Measurements from ENCODE around the gene MAD1L1. TPM values are rescaled to one million over a fixed set of nuclear protein-coding genes. Genes with fewer than 3 reads are reported as not detected.

MAD1L1 gene
- total and polyA plus RNA-seq, 4 donors, result 43.0 to 54.9 (median 49.9) TPM

DNA sequence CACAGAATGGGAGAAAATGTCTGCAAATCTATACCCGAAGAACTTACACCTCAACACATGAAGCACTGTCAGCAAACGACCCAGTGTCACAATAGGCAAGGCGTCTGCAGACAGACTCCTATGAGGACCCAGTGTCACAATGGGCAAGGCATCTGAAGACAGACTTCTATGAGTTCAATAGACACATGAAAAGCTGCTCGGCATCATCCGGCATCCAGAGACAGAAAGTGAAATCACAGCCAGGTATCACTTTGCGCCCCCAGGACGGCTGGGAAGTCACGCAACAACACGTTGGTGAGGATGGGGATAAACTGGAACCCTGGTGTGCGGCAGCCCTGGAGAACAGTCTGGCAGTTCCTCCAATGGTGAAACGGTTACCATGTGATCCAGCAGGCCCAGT lies 289.4 kb downstream of the MAD1L1 start:
- Histone ChIP-seq H3K36me3 (ENCODE audit: control insufficient read depth in 4 of 4, insufficient read depth in 4 of 4, low read length in 4 of 4) (no peaks in the 10 kb centered on the region), H3K4me1 (ENCODE audit: control insufficient read depth in 5 of 5, insufficient read depth in 5 of 5, low read length in 5 of 5) (peaks cover 0 to 21% (median 9%) of the 10 kb centered on the region in 5 donors), H3K27me3 (ENCODE audit: control insufficient read depth in 3 of 3, insufficient read depth in 3 of 3, low read length in 2 of 3) (no peaks in the 10 kb centered on the region), H3K4me3 (no peak overlapping the region), H3K9me3 (ENCODE audit: control insufficient read depth in 4 of 4, insufficient read depth in 3 of 4, low read length in 3 of 4) (no peaks in the 10 kb centered on the region), H3K9ac (ENCODE audit: insufficient read depth in 1 of 2, low read length in 2 of 2) (no peak overlapping the region), H3K27ac (ENCODE audit: low read depth in 1 of 2, low read length in 1 of 2) (no peak overlapping the region)
- WGBS, 2 donors, result 77 to 80% methylated on average over 11 of the region's 11 CpGs
- DNase-seq (no peak), ATAC-seq (ENCODE audit: insufficient read depth, low FRiP score) (no peak)
- TF ChIP-seq CTCF (IDR thresholded peaks at IDR 0.05; ENCODE audit: control extremely low read depth, extremely low read depth), result no peak

GRCh38 chr7:1942941-1943289 lies 289.8 kb downstream of the MAD1L1 start:
- TF ChIP-seq CTCF (IDR thresholded peaks at IDR 0.05; ENCODE audit: control extremely low read depth, extremely low read depth), result no peak
- H3K9ac ChIP-seq (ENCODE audit: insufficient read depth in 1 of 2, low read length in 2 of 2), result no peak overlapping the region
- no peak overlapping the region for H3K27ac ChIP-seq (ENCODE audit: low read depth in 1 of 2, low read length in 1 of 2)
- no peak overlapping the region for H3K4me3 ChIP-seq
- H3K27me3 ChIP-seq (ENCODE audit: control insufficient read depth in 3 of 3, insufficient read depth in 3 of 3, low read length in 2 of 3), result no peaks in the 10 kb centered on the region
- ATAC-seq (ENCODE audit: insufficient read depth, low FRiP score) (no peak), DNase-seq (no peak)
- 73 to 76% methylated on average over 5 of the region's 5 CpGs for WGBS, 2 donors
- peaks cover 0 to 21% (median 9%) of the 10 kb centered on the region in 5 donors for H3K4me1 ChIP-seq (ENCODE audit: control insufficient read depth in 5 of 5, insufficient read depth in 5 of 5, low read length in 5 of 5)
- no peaks in the 10 kb centered on the region for H3K36me3 ChIP-seq (ENCODE audit: control insufficient read depth in 4 of 4, insufficient read depth in 4 of 4, low read length in 4 of 4)
- H3K9me3 ChIP-seq (ENCODE audit: control insufficient read depth in 4 of 4, insufficient read depth in 3 of 4, low read length in 3 of 4), result no peaks in the 10 kb centered on the region

GRCh38 chr7:1942243-1942940 lies 290.4 kb downstream of the MAD1L1 start:
- H3K4me1 ChIP-seq (ENCODE audit: control insufficient read depth in 5 of 5, insufficient read depth in 5 of 5, low read length in 5 of 5), result peaks cover 0 to 21% (median 9%) of the 10 kb centered on the region in 5 donors
- no peak for DNase-seq
- H3K9ac ChIP-seq (ENCODE audit: insufficient read depth in 1 of 2, low read length in 2 of 2), result no peak overlapping the region
- no peak overlapping the region for H3K27ac ChIP-seq (ENCODE audit: low read depth in 1 of 2, low read length in 1 of 2)
- no peaks in the 10 kb centered on the region for H3K27me3 ChIP-seq (ENCODE audit: control insufficient read depth in 3 of 3, insufficient read depth in 3 of 3, low read length in 2 of 3)
- H3K9me3 ChIP-seq (ENCODE audit: control insufficient read depth in 4 of 4, insufficient read depth in 3 of 4, low read length in 3 of 4), result no peaks in the 10 kb centered on the region
- WGBS, 2 donors, result 63 to 83% methylated on average over 23 of the region's 23 CpGs
- no peaks in the 10 kb centered on the region for H3K36me3 ChIP-seq (ENCODE audit: control insufficient read depth in 4 of 4, insufficient read depth in 4 of 4, low read length in 4 of 4)
- TF ChIP-seq CTCF (IDR thresholded peaks at IDR 0.05; ENCODE audit: control extremely low read depth, extremely low read depth), result no peak
- H3K4me3 ChIP-seq, result no peak overlapping the region
- ATAC-seq (ENCODE audit: insufficient read depth, low FRiP score), result no peak
